GM18505 (cell line): ENCODE measurements around the gene POMP.

Experiments
- ATAC-seq: cut with Tn5 transposase; IDR thresholded peaks from one replicate; pipeline ENCODE4 v1.9.1; 2021; ENCODE audit not compliant: unreplicated experiment
- POLR2A ChIP-seq: IDR thresholded peaks from 4 replicates; pipeline ENCODE4 v1.6.1; 2011; ENCODE audit warnings: borderline replicate concordance; ENCODE audit not compliant: insufficient read depth, insufficient read length; ENCODE audit errors: extremely low read depth

Gene POMP, protein sequence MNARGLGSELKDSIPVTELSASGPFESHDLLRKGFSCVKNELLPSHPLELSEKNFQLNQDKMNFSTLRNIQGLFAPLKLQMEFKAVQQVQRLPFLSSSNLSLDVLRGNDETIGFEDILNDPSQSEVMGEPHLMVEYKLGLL

DNA sequence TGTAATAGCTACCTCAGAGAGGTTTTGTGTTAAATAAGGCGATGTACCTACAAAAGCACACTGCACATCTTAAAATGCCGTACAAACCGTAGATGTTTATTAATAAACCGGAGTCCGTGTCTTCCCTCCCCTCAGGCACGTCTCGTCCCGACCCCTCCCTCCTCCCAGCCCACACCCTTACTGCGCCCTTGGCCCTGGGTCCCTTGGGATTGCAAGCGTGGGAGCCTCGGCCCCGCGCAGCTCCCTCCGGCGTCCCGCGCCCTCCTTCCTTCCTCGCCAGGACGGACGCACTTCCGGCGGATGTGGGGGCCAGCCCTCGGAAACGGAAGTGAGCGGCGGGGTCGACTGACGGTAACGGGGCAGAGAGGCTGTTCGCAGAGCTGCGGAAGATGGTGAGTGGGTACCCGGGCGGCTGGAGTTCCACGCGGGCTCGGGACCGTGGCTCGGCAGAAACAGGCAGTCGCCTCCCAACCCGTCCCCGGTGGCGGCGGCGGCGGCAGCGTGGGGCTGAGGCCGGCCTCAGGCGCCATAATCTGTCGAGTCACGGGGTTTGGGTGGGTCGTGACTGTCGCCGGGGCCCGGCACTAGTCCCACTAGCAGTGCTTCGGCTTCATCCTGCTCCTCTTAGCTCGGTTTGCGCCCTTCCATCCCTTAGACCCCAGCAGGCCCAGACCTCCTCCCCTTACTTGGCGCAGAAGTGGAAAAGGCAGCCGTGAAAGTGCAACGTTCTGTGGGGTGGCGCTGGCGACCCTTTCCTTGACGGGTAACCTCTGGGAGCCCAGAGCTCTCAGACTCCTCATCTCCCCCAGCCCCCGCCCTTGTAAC is at the start of gene POMP:
Gene POMP (plus strand): TSS at position 335 of the 825 bp plus-strand sequence. CDS start 55 bp downstream, at position 390.
- ATAC-seq = peak; percentile 77
- peak; percentile 96 for TF ChIP-seq POLR2A

DNA sequence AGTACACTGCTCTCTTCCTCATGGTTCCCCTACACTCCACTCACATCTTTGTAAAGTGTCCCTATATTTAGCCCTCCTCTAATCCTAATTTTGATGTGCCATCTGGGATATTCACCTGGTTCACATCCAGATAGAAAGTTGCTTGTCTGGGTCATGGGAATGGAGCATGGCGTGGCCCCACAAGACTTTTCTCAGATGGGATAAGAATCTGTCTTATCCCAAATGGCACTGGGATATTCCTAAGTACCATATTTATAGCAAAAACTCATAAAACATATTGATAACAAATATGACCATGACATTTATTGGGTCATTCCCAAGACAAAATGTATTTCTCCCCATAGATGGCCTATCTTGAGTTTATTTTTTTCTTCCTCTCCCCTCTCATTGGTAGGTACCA is 49.5 kb upstream of the POMP start:
- ATAC-seq = no peak
- TF ChIP-seq POLR2A = no peak

DNA sequence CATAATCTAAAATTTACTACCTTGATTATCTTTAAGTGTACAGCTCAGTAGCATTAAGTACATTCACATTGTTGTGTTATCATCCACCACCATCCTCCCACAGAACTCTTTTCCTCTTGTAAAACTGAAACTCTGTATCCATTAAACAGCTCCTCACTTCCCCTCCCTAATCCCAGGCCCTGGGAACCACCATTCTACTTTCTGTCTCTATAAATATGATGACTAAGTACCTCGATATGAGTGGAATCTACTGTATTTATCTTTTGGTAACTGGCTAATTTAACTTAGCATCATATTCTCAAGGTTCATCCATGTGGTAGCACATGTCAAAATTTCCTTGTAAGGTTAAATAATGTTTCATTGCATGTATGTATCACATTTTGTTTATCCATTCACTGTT is 49.0 kb upstream of the POMP start:
- ATAC-seq = no peak
- TF ChIP-seq POLR2A = no peak

DNA sequence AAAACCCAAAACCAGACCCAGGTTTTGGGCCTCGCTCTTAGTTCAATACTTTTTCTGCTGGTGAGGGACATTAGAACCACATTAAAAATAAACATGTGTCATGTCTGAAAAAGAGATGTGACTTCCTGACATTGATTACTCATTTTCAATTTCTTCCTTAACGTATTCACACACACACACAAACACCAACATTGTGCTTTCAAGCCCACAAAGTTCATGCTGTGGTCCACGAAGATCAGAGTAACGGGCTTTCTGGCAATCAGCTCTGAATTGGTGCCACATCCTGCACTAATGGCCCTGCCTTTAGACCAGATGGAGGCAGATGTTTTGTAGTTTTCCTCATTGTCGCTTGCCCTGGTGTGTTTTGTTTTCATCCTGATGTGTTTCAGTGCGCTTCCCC is 47.9 kb upstream of the POMP start:
- no peak for ATAC-seq
- TF ChIP-seq POLR2A = no peak

DNA sequence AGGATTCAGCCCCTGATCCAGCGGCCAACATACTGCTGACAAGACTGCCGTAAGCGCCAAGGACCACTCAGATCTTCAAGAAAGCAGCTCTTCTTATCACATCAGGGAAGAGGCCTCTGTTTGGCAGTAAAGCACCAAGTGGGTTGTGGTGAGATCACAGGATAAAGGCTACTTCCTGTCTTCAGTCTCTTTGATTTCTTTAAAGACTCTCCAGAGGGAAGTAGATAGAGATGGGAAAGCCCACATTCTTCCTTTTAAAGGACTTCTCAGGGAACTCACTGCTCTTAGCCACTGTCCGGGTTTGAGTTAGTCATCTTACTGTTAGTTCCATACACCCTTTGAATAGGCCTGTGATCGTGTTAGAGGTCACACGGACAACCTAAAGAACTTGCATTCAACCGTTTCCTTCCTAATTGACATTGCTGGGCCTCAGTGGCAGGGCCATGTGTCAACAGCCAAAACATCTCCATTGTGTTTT is 47.2 kb upstream of the POMP start:
- TF ChIP-seq POLR2A = no peak
- ATAC-seq = no peak

DNA sequence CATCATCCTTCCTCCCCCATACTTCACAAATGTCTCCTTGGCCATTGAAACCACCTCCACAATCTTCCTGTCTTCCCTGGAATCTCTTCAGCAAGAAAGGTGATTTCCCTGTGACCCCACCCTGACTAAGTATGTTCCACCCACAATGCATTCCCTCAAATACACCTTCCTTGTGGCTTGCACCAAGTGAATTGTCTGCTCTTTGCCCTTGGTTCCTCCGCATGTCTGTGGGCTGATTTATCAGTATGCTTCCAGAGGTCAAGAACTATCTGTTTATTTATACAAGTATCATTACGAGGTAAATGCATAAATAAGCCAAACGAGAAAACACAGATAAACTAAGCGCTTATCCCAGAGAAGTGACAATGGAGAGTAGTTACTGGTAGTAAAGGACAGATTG is 45.4 kb upstream of the POMP start:
- ATAC-seq = no peak
- no peak for TF ChIP-seq POLR2A

DNA sequence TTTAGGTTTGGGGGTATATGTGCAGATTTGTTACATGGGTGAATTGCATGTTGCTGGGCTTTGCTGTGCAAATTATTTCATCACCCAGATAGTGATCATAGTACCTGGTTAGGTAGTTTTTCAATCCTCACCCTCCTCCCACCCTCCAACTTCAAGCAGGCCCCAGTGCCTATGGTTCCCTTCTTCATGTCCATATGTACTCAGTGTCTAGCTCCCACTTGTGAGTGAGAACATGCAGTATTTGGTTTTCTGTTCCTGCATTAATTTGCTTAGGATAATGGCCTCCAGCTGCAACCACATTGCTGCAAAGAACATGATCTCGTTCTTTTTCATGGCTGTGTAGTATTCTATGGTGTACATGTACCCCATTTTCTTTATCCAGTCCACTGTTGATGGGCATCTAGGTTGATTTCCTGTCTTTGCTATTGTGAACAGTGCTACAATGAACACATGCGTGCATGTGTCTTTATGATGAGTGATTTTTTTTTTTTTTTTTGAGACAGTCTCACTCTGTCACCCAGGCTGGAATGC is 42.9 kb upstream of the POMP start:
- no peak for ATAC-seq
- TF ChIP-seq POLR2A = no peak

DNA sequence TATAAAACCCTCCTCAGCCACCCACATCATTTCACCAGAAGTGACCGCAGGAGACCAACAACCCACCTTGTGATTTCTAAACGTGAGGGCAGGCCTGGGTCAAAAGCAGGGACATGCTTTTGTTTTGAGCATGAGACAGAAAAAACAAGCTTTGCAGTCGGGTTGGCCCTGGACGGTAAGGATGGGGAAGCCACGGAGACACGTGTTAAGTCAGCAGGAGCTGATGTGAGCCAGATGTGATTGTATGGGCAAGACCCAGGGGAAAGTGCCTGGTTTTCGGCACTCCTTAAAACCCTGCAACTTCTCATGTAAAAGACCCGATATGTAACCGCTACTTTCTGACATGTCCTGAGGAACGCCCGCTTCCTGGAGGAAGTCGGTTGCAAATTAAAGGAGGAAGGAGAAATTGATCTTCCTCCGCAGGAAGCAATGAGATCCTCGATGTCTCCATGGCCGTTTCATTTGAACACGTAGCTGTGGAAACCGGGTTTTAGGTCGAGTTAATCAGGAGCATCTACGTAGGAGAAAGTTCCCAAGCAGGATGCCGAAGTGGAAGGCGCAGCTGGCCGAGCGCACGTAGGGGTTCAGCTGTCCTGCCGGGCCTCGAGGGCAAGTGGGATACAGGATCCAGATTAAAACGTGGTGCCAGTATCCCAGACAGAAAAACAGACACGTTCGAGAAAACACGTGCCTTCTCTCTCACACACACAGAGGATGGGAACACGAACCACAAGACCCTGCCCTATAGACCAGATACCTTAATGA is 40.5 kb upstream of the POMP start:
- TF ChIP-seq POLR2A = no peak
- no peak for ATAC-seq

DNA sequence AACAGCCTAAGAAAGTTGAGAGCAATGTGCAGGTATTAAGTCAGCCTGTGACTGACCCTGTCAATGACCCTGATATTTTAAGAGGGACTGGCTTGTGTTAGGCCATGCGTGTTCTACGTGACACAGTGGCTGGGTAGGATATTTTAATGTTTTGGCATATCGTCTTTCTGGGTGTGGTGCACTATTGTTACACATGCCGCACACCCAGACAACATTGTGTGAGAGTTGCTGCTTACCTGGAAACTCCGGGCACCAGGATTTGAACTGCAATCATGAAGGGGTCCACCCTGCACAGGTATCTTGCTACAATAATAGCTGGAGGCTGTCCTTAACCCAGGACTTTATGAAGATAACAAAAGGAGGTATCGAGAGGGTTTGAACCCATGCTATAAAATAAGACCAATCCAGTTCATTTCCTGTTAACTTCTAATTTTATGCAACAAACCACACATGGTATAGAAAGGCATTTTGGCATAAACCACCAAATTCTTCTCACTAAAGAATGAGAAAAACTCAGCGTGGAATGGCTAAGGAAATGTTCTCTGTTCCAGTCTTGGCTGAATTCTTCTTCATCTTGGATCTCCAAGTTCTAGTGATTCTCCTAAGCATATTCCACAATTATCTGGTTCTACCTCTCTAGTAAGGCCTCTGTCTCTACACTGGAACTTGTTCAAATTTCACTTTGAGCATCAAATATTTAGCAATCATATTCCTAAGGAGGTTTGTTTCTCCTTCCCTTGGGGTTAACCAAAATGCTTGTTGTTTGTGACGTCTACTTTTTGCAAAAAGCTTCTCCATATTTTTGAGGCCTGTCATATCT is 38.7 kb upstream of the POMP start:
- no peak for ATAC-seq
- no peak for TF ChIP-seq POLR2A

DNA sequence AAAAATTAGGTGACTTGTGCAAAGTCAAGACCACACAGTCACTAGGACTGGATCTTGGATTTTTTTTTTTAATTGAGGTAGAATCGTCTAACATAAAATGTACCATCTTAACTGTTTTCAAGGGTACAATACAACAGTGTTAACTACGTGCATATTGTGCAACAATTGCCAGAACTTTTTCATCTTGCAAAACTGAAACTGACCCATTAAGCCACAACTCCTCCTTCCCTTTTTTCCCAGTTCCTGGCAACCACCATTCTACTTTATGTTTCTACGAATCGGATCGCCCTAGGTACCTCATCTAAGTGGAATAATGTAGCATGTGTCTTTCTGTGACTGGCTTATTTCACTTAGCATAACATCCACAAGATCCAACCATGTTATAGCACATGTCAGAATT is 37.5 kb upstream of the POMP start:
- no peak for TF ChIP-seq POLR2A
- no peak for ATAC-seq

DNA sequence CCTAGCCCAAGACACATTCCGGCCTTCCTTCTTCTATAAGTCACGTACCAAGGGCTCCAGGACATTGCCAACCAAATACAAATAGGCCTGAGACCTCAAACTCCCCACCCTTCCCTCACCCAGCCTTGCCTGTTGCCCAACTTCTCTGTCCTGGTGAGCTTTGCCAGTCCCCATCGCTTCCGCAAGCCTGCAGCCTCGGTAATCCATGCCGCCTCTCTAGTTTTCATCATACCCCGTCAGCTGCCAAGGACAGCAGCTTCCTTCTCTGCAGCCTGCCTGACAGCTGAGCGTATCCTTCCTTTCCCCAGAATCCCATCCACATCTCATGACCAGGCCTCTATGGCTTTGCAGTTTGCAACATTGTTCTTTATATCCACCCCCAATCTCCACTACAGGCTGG is 36.6 kb upstream of the POMP start:
- no peak for ATAC-seq
- TF ChIP-seq POLR2A = no peak

DNA sequence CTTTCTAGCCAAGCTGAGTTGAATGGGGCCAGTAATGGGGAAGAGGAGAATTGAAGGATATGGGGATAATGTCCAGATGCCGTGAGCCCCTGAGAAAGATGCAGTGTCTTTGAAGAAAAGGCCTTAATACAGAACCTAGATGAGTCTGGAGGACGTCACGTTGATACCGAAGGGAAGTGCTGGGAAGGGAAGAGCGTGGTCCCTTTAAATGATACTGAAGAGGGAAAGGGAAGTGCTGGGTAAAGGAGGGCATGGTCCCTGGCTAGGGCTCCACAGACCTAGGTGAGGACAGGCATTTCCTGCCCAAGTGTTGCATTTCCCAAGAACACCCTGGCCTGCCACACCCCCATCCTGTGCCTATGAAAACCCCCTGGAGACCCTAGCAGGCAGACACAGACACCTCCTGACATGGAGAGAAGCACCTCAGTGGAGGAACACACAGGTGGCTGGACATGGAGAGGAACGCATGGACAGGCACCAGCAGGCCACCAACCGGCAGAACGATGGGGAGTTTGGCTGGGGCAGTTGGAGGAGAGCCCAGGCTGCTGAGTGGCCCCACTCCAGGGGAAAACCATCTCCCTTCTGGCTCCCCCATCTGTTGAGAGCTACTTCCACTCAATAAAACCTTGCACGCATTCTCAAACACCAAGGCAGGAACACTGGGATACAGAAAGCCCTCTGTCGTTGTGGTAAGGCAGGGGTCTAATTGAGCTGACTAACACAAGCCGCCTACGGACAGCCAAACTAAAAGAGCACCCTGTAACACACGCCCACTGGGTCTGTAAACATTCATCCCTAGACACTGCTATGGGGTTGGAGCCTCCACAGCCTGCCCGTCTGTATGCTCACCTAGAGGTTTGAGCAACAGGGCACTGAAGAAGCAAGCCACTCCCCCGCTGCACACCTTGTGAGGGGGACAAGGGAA is 34.9 kb upstream of the POMP start:
- TF ChIP-seq POLR2A = no peak
- ATAC-seq = no peak
